Measurements from ENCODE around the gene NELFCD.
"Not testable (repeated sequence)": the region's sequence is repeated elsewhere in the genome, so short reads cannot be mapped to it uniquely, and the experiment has no call there.

NELFCD gene

GRCh38 chr20:59030911-59031563, 50.0 kb downstream of the NELFCD start:
- no peak for TF ChIP-seq Cebpa-rat (IDR thresholded peaks at IDR 0.05)
- Histone ChIP-seq H3K27ac (0 out of 2 replicates have a peak overlapping the region, but pooled peaks have one; percentile 96), H4K20me1 (peaks cover 60% of the 10 kb centered on the region), H3K9ac (peak overlapping the region; percentile 93; the same call in 1 of the 2 replicates), H3K4me3 (peak overlapping the region; percentile 78), H3K36me3 (peaks cover 68% of the 10 kb centered on the region), H3K27me3 (no peaks in the 10 kb centered on the region), H3K4me2 (peak overlapping the region; percentile 81), H3K9me3 (no peaks in the 10 kb centered on the region), H3K4me1 (peaks cover 42% of the 10 kb centered on the region)

- H3K27ac ChIP-seq: peak overlapping the region; percentile 96
- peaks cover 68% of the 10 kb centered on the region for H3K36me3 ChIP-seq
- peaks cover 42% of the 10 kb centered on the region for H3K4me1 ChIP-seq
Observed at GRCh38 chr20:59031564-59032022, 50.5 kb downstream of the NELFCD start.

GRCh38 chr20:59032023-59032712, 51.1 kb downstream of the NELFCD start, which contains the start of gene ATP5F1E:
Gene ATP5F1E, minus strand, starts transcription at chr20:59032335. Its CDS starts 84 bp downstream, at chr20:59032251.
- peak within 1 kb of the TSS; percentile 96 for H3K27ac ChIP-seq
- H3K27me3 ChIP-seq: no peaks in the 10 kb centered on the region
- H3K4me1 ChIP-seq: peaks cover 42% of the 10 kb centered on the region
- peak within 1 kb of the TSS; percentile 78 for H3K4me3 ChIP-seq
- peaks cover 56% of the 10 kb centered on the region for H4K20me1 ChIP-seq
- H3K4me2 ChIP-seq: peak within 1 kb of the TSS; percentile 92
- TF ChIP-seq Cebpa-rat (IDR thresholded peaks at IDR 0.05): no peak
- peak within 1 kb of the TSS; percentile 93 for H3K9ac ChIP-seq
- peaks cover 68% of the 10 kb centered on the region for H3K36me3 ChIP-seq
- no peaks in the 10 kb centered on the region for H3K9me3 ChIP-seq

More at GRCh38 chr20:59031564-59032022, 50.5 kb downstream of the NELFCD start:
- no peak for TF ChIP-seq Cebpa-rat (IDR thresholded peaks at IDR 0.05)
- Histone ChIP-seq H3K9ac (peak overlapping the region; percentile 93), H3K9me3 (no peaks in the 10 kb centered on the region), H3K4me2 (peak overlapping the region; percentile 81), H3K27me3 (no peaks in the 10 kb centered on the region), H4K20me1 (peaks cover 58% of the 10 kb centered on the region), H3K4me3 (peak overlapping the region; percentile 78)

DNA sequence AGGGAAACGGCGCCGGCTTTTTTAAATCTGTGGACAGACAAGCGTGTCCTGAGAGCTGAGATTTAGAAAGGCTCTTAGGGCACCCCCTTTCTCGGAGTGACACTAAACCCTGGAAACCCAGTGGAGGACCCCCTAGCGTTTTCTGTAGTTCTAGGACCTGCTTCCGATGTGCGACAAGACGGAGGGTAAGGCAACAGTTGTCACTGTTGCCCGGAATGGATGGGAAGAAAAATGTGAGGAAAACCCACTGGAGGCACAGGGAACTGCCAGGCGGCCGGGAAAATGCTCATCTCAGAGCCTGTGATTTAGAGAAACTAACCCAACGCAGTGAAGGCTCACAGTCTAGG, 51.6 kb downstream of the NELFCD start:
- peaks cover 68% of the 10 kb centered on the region for H3K36me3 ChIP-seq

DNA sequence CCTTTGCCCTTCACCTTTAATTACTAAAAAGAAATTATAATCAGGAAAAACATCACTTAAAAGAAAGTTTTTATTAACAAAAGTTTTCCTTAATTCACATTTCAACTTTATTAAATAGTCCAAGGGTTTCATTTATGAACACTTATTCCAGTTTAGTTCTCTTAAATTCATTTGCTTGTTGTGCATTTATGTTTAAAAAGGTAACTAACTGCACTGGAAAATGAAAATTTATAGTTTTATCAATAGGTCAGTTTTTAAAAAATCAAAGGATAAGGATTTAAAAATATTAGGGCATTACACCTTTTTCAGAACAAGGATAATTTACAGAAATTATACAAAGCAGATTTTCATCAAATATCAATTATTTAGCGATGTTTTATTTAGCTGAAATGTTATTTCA, 52.0 kb downstream of the NELFCD start:
- H3K27ac ChIP-seq: peak overlapping the region; percentile 96
- no peaks in the 10 kb centered on the region for H3K9me3 ChIP-seq
- peaks cover 56% of the 10 kb centered on the region for H4K20me1 ChIP-seq
- H3K36me3 ChIP-seq: peaks cover 68% of the 10 kb centered on the region
- H3K4me2 ChIP-seq: peak overlapping the region; percentile 92
- H3K9ac ChIP-seq: peak overlapping the region; percentile 93
- peaks cover 42% of the 10 kb centered on the region for H3K4me1 ChIP-seq
- H3K27me3 ChIP-seq: no peaks in the 10 kb centered on the region
- TF ChIP-seq Cebpa-rat (IDR thresholded peaks at IDR 0.05): no peak
- peak overlapping the region; percentile 78 for H3K4me3 ChIP-seq

More for the DNA sequence above, 51.6 kb downstream of the NELFCD start:
- H3K27ac ChIP-seq: peak overlapping the region; percentile 96
- H3K4me1 ChIP-seq: peaks cover 42% of the 10 kb centered on the region
- peak overlapping the region; percentile 78 for H3K4me3 ChIP-seq
- peak overlapping the region; percentile 93 for H3K9ac ChIP-seq
- H3K27me3 ChIP-seq: no peaks in the 10 kb centered on the region
- H3K4me2 ChIP-seq: peak overlapping the region; percentile 92
- peaks cover 56% of the 10 kb centered on the region for H4K20me1 ChIP-seq
- no peaks in the 10 kb centered on the region for H3K9me3 ChIP-seq
- no peak for TF ChIP-seq Cebpa-rat (IDR thresholded peaks at IDR 0.05)

- Histone ChIP-seq H4K20me1 (peaks cover 56% of the 10 kb centered on the region), H3K27ac (no peak overlapping the region), H3K4me2 (no peak overlapping the region), H3K36me3 (peaks cover 68% of the 10 kb centered on the region), H3K4me1 (peaks cover 41% of the 10 kb centered on the region), H3K9ac (no peak overlapping the region), H3K27me3 (no peaks in the 10 kb centered on the region), H3K9me3 (no peaks in the 10 kb centered on the region), H3K4me3 (no peak overlapping the region)
- TF ChIP-seq Cebpa-rat (IDR thresholded peaks at IDR 0.05): no peak
Observed at GRCh38 chr20:59033616-59034165, 52.6 kb downstream of the NELFCD start.

DNA sequence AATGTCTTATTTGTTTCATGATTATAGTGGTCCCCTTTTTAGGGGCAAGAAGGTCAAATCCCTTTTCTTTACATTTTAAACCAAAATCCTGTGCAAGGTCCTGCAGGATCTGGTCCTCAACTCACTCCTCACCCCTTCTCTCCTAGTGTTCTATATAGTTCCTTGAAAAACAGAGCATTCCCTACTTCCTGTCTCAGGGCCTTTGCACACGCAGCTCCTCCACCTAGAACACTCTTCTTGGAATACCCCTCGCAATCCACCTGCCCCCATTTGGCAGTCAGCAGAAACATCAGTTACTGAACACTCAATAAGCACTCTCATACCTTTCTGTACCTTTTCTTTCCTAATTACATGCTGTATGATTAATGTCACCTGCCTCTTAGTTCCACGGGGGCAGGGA, 54.3 kb downstream of the NELFCD start:
- H3K36me3 ChIP-seq: peaks cover 64% of the 10 kb centered on the region
- no peak overlapping the region for H3K9ac ChIP-seq
- H3K4me1 ChIP-seq: peaks cover 41% of the 10 kb centered on the region
- H3K27ac ChIP-seq: no peak overlapping the region
- H3K4me2 ChIP-seq: no peak overlapping the region
- TF ChIP-seq Cebpa-rat (IDR thresholded peaks at IDR 0.05): no peak
- H3K9me3 ChIP-seq: no peaks in the 10 kb centered on the region
- no peaks in the 10 kb centered on the region for H3K27me3 ChIP-seq
- no peak overlapping the region for H3K4me3 ChIP-seq
- peaks cover 56% of the 10 kb centered on the region for H4K20me1 ChIP-seq

- H3K27me3 ChIP-seq: no peaks in the 10 kb centered on the region
- TF ChIP-seq Cebpa-rat (IDR thresholded peaks at IDR 0.05): no peak
- peaks cover 67% of the 10 kb centered on the region for H4K20me1 ChIP-seq
- no peak overlapping the region for H3K27ac ChIP-seq
- no peaks in the 10 kb centered on the region for H3K9me3 ChIP-seq
- H3K9ac ChIP-seq: no peak overlapping the region
- H3K4me2 ChIP-seq: no peak overlapping the region
- no peak overlapping the region for H3K4me3 ChIP-seq
- H3K4me1 ChIP-seq: peaks cover 44% of the 10 kb centered on the region
- H3K36me3 ChIP-seq: peaks cover 74% of the 10 kb centered on the region
Observed at GRCh38 chr20:59037386-59037785, 56.3 kb downstream of the NELFCD start.

GRCh38 chr20:59039233-59039632, 58.2 kb downstream of the NELFCD start:
- Histone ChIP-seq H3K27me3 (no peaks in the 10 kb centered on the region), H3K4me2 (peak overlapping the region; percentile 89; the same call in 1 of the 2 replicates), H3K36me3 (peaks cover 65% of the 10 kb centered on the region), H4K20me1 (peaks cover 68% of the 10 kb centered on the region), H3K4me3 (no peak overlapping the region), H3K27ac (no peak overlapping the region), H3K9me3 (no peaks in the 10 kb centered on the region), H3K4me1 (peaks cover 47% of the 10 kb centered on the region), H3K9ac (no peak overlapping the region)
- no peak for TF ChIP-seq Cebpa-rat (IDR thresholded peaks at IDR 0.05)

DNA sequence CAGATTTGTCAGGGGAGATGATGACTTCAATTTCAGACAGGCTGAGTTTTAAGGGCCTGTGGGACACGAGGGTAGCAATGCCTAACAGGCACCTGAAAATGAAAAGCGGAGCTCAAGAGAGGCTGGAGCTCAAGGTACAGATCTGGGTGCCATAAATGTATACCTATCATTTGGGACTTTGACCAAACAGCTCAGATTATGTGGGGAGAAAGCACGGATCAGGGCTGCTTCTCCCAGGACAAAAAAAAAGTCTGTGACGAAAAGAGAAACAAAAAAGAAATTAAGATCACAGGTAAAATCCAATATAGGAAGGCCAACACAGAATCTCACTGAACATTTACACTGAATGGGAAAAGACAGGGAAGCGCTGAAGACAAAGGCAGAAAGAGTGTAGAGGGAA, 59.6 kb downstream of the NELFCD start:
- Histone ChIP-seq H3K9ac (peak overlapping the region; percentile 43), H3K27me3 (no peaks in the 10 kb centered on the region), H3K4me1 (peaks cover 51% of the 10 kb centered on the region), H3K9me3 (no peaks in the 10 kb centered on the region), H3K4me3 (peak overlapping the region; percentile 95; the same call in 1 of the 2 replicates), H4K20me1 (peaks cover 63% of the 10 kb centered on the region), H3K4me2 (peak overlapping the region; percentile 89), H3K36me3 (peaks cover 51% of the 10 kb centered on the region), H3K27ac (no peak overlapping the region)
- no peak for TF ChIP-seq Cebpa-rat (IDR thresholded peaks at IDR 0.05)

- peak overlapping the region; percentile 89 for H3K4me2 ChIP-seq
- H3K27me3 ChIP-seq, H3K27ac ChIP-seq, H3K9me3 ChIP-seq: not testable (repeated sequence)
- H3K4me1 ChIP-seq: peaks cover 51% of the 10 kb centered on the region
- H3K9ac ChIP-seq: peak overlapping the region; percentile 90
- peak overlapping the region; percentile 95 for H3K4me3 ChIP-seq
- H4K20me1 ChIP-seq: peaks cover 56% of the 10 kb centered on the region
- H3K36me3 ChIP-seq: peaks cover 43% of the 10 kb centered on the region
Observed at GRCh38 chr20:59041487-59041886, 60.4 kb downstream of the NELFCD start.

Data from BLaER1 (cell line).